Activated CD4-positive, CD25-positive, alpha-beta regulatory T cell treated with anti-CD3 and anti-CD28 coated beads, Interleukin-2, amount 50 U/mL, for 24 hours (primary cell): Measurements from ENCODE around the gene C19orf12.

ENCODE experiments used
- ATAC-seq, 2 donors: fragments of 150-1000 bp; cut with Tn5 transposase; one replicate each; pipeline ENCODE4 v1.10.0; 2021; ENCODE audit warnings: mild to moderate bottlenecking in 1 of 2, moderate library complexity in 1 of 2

C19orf12 gene

DNA sequence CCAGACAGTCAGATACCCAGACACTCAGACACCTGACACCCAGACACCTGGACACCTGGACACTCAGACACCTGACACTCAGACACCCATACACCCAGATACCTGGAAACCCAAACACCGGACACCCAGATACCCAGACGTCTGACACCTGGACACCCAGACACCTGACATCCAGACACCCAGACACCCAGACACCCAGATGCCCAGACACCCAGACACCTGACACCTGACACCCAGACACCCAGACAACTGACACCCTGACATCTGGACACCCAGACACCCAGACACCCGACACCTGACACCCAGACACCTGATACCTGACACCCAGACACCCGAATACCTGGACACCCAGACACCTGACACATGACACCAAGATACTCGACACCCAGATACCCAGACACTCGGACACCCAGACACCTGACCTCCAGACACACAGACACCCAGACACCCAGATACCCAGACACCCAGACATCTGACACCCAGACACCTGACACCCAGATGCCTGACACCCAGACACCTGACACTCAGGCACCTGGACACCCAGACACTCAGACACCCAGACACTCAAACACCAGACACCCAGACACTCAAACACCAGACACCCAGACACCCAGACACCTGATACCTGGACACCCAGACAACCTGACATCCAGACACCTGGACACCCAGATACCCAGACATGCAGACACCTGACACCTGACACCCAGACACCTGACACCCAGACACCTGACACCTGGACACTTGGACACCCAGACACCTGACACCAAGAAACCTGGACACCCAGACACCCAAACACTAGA lies 19.1 kb downstream of the C19orf12 start:
- ATAC-seq: no peak

DNA sequence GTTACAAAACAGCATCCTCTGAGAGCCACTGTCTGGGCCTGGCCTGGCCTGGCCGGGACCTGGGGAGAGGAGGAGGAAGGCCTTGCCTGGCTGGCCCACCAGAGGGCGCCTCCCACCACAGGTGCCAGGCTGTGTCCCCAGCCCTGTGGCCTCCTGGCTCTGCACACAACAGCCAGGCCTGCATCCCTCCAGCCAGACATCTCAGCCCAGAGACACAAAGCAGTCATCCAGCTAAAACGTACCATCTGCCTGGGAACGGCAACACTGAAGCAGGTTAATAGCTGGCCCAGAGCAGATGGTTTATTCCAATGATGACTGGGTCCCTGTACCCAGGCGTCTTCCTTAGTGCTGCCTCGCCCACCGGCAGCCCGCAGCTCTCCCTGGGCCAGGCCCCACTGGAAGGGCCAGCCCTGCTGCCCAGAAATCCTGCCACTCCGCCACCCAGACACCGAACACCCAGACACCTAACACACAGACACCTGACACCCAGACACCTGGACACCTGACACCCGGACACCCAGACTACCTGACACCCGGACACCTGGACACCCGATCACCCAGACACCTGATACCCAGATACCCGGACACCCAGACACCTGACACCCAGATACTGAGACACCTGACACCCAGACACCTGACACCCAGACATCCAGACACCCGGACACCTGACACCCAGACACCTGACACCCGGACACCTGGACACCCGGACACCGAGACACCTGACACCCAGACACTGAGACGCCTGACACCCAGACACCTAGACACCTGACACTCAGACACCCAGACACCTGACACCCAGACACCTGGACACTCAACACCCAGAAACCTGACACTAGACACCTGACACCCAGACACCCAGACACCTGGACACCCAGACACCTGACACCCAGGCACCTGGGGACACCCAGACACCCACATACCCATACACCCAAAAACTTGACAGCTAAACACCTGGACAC lies 20.1 kb downstream of the C19orf12 start:
- ATAC-seq: peak; percentile 97 to 98

DNA sequence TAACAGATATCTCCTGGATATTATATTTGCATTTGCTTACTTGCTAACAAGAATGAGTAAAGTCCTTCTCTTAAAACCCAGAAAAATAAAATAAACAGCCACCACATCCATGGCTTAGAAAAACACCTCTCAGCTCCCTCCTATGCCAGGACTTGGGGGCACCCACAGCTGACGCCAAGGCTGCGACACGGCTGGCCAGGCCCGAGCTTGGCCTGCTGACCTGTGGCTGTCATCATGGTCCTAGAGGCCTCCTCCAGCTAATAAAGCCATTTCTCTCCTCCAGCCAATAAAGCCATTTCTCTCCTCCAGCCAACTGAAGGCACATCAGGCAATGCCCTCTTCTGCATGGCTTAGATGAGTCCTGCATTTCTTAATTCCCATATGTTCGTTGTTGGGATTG lies 20.9 kb downstream of the C19orf12 start:
- no peak for ATAC-seq

DNA sequence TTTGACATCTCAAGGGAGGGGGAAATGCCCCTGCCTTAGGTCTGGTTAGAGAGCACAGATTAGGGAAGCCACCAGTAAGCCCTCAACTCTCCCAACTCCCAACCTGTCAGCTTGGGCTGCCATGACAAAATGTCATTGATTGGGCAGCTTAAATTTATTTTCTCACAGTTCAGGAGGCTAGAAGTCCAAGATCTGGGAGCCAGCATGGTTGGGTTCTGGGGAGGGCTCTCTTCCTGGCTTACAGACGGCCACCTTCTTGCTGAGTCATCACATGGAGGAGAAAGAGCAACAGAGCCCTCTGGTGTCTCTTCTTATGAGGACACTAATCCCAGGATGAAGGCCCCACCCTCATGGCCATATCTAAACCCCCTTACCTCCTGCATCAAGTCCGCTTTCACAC lies 24.2 kb downstream of the C19orf12 start:
- peak; percentile 64 to 74 for ATAC-seq

DNA sequence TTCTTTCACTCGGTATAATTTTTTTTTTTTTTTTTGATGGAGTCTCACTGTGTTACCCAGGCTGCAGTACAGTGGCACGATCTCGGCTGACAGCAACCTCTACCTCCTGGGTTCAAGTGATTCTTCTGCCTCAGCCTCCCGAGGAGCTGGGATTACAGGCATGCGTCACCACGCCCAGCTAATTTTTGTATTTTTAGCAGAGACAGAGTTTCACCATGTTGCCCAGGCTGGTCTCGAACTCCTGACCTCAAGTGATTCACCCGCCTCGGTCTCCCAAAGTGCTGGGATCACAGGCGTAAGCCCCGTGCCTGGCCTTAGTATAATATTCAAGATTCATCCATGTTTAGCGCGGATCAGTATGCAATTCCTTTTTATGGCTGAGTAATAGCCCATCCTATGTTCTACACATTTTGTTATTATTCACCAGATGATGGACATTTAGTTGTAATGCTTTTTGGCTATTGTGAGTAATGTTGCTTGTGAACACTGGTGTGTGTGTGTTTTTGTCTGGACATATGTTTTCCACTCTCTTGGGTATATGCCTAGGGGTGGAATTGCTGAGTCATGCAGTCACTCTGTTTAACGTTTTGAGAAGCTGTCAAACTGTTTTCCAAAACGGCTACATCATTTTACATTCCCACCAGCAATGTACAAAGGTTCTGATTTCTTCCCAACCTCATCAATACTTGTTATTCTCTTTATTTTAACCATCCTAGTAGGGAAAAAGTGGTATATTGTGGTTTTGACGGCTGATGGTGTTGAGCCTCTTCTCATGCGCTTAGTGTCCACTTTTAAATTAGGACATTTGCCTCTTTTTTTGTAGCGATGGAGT lies 26.9 kb downstream of the C19orf12 start:
- no peak for ATAC-seq

DNA sequence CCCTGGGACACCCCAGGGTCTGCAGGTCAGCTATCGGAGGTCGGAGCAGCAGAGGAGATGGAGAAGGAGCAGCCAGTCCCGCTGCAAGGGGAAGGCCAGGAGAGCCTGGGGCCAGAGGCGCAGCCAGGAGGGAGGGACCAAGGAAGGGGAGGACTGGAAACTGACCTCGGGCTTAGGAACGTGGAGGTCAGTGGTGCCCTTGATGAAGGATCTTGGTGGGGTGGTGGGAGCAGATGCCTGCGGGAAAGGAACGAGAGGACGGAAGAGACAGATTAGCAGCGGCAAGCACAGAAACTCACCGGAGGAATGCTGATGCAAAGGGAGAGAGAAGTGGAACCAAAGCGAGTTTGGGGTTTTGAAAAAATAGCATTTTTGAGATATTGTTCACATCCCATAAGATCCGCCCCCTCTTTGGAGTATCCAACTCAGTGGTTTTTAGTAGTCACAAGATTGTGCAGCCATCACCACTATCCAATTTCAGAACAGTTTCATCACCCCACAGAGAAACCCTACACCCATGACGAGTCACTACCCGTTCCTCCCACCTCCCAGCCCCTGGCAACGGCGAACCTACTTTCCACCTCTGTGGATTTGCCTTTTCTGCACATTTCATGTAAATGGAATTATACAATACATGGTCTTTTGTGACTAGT lies 27.7 kb downstream of the C19orf12 start:
- peak; percentile 71 to 74 for ATAC-seq

DNA sequence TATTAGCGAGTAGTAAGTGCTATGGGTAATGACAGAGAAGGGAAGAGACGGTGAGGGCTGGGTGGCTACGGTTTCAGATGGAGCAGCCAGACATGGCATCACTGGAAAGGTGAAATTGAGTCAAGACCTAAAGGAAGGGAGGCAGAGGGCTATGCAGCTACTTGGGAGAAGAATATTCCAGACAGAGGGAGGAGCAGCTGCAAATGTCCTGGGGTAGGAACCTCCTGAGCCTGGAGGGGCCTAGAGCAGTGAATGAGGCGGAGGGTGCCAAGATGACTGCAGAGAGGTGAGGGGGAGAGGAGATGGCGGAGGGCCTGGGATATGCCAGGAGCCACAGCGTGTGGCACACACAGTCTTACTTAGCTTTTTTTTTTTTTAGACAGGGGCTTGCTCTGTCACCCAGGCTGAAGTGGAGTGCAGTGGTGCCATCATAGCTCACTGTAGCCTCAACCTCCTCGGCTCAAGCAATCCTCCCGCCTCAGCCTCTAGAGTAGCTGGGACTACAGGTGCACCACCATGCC lies 28.7 kb downstream of the C19orf12 start:
- no peak for ATAC-seq

DNA sequence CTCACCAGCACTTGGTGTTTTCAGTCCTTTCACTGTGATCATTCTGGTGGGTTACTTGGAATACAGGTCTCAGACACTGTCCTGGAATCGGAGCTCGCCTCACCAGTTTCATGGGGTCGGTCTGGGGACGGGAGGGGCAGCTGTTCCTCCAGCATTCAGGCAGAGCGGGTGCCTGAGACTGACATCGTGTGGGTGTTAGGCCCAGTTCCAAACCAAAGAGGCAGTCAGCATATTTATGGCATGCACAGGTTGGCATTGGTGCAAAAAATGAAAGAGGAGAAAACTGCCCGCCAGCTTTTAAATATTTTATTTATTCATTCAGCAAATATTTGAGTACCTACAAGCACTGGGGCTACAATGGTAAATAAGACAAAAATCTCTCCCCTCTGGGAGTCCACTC lies 29.7 kb downstream of the C19orf12 start:
- no peak for ATAC-seq

DNA sequence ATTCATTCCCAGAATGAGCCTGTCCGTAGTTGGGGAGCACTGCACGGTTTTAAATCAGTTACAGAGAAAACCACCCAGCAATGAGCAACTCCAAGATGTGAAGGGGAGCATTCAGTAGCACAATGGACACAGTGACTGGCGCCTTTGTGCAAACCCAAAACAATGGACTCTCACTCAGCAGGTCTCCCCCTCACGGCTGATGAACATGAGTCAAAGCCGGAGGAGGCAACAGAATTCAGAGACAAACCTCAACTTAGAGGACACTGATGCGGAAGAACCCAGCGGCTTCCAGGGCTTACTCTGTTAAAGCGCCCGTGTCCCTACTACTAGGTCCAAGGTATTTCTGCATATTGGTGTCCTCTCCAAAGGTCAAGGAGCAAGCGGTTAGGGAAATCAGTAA lies 32.1 kb downstream of the C19orf12 start:
- ATAC-seq: no peak

DNA sequence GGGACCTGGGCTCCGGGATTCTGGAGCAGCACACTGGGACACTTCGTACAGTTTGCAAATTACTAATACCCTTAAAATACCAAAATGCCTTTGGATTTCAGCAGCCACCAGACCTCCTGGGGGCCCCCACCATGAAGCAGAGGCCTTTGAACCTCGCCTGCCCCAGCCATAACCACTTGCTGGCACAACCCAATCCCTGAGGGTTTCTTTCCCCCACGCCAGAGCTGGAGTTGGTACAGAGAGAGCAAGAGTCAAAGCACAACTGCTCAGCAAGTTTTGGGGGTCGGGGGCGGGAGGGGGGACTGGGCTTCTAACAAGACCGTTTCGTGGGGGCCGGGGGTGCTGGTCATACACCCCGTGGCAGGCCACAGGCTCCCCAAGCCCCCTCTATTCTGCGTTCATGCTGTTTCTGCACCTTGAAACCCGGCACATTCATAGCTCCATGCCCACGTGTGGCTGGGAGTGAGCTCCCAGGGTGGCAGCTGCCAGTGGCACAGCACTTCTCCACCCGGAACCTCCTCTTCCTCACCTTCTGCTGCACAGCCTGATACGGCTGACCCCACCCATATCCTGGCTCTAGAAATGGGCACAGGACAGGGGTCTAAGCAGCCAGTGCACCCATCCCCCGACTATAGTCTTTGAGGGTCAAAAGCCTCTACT lies 32.7 kb downstream of the C19orf12 start:
- no peak for ATAC-seq

DNA sequence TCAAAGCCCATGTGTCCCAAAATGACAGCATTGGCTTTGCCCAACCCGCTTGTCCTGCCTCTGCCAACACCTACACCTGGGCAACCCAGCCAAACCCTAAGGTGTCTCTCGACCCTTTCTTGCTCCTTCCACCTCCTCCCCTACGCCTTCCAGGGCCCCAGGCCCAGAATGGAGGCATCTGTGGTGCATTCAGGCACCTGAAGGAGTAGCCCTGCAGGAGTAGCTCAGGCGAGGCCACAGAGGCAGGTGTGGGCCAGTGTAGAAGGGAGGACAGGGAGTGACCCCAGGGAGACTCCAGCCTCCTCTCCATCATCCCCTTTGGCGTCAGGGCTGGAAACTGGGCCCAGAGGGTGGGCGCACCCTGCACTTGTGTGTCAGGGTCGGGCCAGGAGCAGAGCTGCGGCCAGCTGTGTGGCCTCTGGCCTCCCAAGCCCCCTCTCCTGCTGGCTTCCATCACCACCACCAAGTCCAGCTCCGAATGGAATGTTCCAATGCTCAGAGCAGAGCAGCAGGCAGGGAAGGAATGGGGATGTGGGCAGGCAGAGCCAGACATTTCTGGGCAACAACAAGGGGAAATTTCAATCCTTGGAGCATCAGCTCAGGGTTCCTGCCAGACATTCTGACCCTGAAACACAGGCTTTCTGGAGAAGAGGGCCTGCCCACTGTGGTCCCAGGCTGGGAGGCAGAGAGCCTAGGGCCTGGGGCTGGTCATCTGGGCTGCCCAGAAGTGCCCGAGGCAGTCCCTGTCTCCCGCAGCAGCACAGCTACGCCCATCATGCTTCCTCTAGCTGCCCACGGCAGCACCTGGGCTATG lies 33.4 kb downstream of the C19orf12 start:
- ATAC-seq: no peak

DNA sequence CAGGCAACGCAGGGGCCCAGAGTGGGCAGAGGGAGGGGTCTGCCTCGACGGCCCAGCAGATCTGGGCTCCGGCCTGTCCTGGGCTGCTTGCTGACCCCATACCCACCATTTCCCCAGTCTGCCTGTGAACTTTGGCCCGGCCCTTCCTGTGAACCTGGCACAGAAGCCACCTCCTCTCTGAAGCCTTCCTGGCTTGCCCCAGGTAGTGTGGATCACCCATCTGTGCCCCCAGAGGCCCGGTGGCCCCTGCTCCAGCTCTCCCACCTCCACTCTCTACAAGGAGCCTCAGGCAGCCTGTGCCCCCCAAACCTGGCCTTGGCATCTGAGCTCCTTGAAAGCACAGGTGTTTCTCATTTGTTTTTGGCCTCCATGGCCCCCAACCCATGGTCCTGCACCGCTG lies 34.1 kb downstream of the C19orf12 start:
- no peak for ATAC-seq

DNA sequence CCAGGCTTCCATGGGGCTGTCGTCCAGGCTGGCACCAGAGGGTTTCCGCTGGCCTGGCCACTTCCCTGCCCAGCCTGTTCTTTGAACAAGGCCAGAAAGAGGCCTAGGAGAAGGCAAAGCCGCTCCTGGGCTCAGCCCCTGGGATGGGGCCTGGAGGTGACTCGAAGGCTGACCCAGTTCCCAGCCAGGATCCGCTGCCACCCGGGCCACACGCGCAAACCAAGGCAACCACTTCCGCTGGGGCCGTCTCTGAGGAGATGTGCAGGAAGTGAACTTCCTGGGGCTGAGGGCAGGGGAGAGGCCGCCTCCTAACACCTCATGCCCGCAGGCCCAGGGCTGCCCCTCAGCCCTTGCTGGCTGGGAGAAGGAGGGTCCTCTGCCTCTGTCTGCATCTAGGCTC lies 34.6 kb downstream of the C19orf12 start:
- peak; percentile 95 to 96 for ATAC-seq

DNA sequence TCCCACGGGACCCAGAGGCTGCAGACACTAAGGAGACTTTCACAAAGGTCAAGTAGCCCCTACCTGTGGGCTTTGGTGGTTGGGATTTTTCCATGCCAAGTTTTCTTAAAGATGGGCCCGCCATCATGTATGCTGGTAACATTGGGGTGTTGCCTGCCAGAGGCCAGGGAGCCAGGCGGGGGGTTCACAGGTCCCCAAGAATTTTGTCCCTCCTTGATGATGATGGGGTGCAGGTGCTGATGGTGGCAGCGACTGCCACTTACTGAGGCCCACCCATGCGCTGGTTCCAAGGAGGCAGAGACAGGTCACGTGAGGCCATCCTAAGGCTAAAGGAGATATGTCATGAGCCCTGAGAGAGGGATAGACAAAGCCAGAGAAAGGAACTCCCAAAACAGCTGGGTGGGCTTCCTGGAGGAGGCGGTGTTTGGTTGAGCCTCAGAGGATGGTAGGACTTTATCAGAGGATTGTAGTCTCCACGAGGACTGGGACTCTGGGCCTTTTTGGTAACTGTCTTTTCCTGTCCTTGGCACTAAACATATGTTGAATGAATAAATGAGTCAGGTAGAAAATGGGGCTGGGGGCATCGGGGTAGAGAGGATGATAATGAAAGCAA lies 35.4 kb downstream of the C19orf12 start:
- no peak for ATAC-seq

DNA sequence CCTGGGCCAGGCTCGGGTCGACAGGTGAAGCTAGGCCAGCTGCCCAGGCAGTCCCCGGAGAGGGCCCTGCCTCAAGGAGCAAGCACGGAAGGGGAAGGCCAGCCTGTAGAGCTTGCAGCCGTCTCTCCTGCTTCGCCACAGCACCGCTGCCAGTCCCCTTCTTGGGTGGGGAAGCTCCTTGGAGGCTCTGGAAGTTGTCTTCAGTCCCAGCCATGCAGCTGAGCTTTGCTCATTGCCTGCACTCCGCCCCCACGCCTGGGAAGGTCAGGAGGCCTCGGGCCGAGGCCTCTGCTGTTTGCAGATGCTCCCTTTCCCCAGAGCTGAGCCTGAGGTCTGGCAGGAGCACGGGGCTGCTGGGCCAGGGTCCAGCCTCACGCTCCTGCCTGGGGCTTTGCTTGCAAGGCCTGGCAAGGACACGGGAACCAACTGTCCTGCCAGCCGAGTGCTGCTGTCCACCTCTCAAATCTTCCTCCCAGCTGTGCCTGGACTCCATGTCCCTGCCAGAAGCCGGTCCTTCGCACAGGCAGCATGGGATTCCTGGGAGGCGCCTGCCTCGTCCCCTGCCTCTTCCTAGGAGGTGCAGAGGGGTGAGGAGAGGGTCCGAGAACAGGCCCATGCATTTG lies 36.5 kb downstream of the C19orf12 start:
- ATAC-seq: no peak

DNA sequence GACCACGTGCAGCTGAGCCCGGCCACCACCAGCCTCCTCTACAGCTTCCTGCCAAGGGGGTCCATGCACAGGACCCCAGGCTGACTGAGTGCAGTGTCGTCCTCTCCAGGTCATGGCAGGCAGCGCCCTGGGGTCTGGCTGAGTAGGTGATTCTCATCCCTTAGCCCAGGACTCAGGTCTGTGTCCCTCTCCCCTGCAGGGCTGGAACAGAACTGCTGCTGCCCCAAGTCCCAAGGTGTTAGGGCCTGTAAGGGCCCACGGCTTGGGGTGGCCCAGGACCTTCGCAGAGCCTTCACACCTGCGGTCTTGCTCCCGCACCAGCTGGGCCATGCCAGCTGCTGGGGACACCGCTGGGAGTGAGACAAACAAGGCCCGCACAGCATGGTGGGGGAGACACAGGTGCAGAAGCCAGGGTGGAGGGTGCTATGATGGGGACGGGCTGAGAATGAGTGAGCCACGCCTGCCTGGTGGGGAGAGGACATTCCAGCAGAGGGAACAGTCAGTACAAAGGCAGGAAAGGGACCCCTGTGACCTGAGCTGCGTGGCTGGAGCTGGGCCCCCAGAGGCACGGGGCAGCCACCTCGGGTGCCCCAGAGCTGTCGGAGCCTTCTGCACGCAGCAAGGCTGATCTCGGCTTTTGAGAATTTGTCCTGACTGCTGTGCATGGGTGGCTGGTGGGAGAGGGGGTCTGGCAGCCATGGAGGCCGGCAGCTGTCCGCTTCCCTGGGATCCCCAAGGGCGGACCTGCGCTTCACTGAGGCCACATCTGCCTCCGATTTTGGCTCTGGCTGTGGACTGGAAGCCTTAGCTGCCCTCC lies 37.9 kb downstream of the C19orf12 start:
- no peak for ATAC-seq

DNA sequence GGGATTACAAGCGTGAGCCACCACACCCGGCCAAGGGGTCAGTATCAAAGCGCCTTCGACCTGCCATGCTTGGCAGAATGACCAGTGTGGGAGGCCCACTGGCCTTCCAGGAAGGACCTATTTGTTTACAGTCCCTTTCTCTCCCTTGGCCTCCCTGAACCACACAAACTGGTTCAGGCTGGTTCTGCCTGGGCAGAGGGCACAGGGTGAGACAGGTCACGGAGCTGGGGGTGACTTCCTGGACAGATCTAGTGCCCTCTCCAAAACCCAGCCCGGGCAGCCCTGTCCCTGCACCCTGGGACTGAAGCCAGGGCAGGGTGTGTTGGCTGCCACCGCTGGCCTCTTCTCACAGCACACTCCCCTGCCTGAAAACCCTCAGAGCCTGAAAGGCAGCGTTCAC lies 38.5 kb downstream of the C19orf12 start:
- ATAC-seq: no peak

DNA sequence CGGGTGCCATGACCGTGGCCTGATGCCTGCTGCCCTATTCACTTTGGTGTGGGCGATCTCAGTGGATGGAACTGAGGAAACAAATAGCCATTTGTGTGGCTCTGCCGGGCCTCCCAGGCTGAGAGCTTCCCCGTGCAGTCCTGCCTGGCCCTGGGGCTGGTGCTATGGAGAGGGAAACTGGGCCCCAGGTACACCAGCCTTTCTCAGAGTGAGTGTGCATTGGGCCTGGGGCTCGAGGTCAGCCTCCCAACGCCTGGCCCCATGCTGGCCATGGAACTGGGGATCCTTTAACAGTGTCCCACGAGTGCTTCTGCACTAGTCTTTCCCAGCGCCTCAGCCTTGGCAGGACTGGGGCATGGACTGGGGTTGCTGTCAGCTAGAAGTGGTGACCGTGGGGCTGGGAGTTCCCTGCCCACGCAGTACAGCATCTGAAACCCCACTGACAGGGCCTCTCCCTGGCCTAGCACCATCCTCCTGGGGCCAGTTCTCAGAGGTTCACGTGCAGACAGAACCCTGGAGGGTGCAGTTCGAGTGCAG lies 39.3 kb downstream of the C19orf12 start:
- no peak for ATAC-seq
